A673 (cell line): ENCODE results near the gene LARP1.

Experiments used
- EZH2 ChIP-seq: fragments of 200-600 bp; sonication (generic); IDR thresholded peaks from 2 replicates; pipeline ENCODE4 v1.6.1; 2017; ENCODE audit warnings: borderline replicate concordance, low read depth, mild to moderate bottlenecking, mixed read lengths, antibody characterized with exemption, low read length; ENCODE audit not compliant: poor library complexity, severe bottlenecking
- TF ChIP-seq, protein P1 (sequence below): fragments of 300-800, 200-600 bp; sonication (generic); conservative IDR thresholded peaks from 2 replicates; pipeline ENCODE4 v1.5.1; 2017; ENCODE audit warnings: low read depth, mild to moderate bottlenecking, antibody characterized with exemption, low read length, moderate library complexity, mixed read lengths

DNA sequence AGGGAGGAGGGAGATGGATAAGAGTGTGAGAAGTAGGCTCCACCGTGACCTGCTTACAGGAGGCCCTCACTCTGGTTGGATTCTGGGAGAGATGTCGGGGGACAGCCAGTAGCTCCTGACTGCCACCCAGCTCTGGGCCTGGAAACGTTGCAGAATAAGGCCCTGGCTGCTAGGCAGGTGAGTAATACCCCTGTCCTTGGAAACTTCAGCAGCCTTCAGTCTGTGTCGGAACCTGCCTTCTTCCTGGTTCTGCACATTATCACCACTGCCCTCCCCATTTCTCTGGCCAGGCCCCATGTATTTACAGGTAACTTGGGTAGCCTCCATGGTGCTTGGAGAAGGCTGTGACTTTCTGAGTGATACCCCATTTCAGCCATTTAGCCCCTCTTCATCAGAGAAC, 68.4 kb downstream of the LARP1 start:
- TF ChIP-seq, protein P1, sequence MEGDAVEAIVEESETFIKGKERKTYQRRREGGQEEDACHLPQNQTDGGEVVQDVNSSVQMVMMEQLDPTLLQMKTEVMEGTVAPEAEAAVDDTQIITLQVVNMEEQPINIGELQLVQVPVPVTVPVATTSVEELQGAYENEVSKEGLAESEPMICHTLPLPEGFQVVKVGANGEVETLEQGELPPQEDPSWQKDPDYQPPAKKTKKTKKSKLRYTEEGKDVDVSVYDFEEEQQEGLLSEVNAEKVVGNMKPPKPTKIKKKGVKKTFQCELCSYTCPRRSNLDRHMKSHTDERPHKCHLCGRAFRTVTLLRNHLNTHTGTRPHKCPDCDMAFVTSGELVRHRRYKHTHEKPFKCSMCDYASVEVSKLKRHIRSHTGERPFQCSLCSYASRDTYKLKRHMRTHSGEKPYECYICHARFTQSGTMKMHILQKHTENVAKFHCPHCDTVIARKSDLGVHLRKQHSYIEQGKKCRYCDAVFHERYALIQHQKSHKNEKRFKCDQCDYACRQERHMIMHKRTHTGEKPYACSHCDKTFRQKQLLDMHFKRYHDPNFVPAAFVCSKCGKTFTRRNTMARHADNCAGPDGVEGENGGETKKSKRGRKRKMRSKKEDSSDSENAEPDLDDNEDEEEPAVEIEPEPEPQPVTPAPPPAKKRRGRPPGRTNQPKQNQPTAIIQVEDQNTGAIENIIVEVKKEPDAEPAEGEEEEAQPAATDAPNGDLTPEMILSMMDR: no peak
- TF ChIP-seq EZH2: no peak
